GM23338 (cell line): ENCODE results near the gene PDK4. TPM values are rescaled to one million over a fixed set of nuclear protein-coding genes. Genes with fewer than 3 reads are reported as not detected.

Experiments used
- CREB1 ChIP-seq: fragments of 250-450 bp; sonication (Bioruptor Pico); IDR thresholded peaks from 2 replicates; pipeline ENCODE4 v1.5.0; 2020; ENCODE audit warnings: low read depth, mild to moderate bottlenecking, moderate library complexity
- CTCF ChIP-seq, 2 experiments: fragments of 200-600 bp in 1 of 2; sonication (generic) in 1 of 2; conservative IDR thresholded peaks; 2 replicates each; pipeline versions ENCODE4 v1.5.1 to v1.6.1; 2016 to 2017; ENCODE audit warnings: antibody characterized with exemption in 2 of 2, low read depth in 2 of 2, mild to moderate bottlenecking in 2 of 2, moderate library complexity in 1 of 2
- ETS1 ChIP-seq: IDR thresholded peaks from 2 replicates; pipeline ENCODE4 v1.6.1; 2016; ENCODE audit warnings: antibody characterized with exemption
- EZH2 ChIP-seq: fragments of 200-600 bp; sonication (generic); IDR thresholded peaks from one replicate; pipeline ENCODE4 v1.8.0; 2017; ENCODE audit warnings: antibody characterized with exemption, mild to moderate bottlenecking, low read depth; ENCODE audit not compliant: unreplicated experiment
- EZH2phosphoT487 ChIP-seq: fragments of 200-600 bp; sonication (generic); IDR thresholded peaks from one replicate; pipeline ENCODE4 v1.8.1; 2018; ENCODE audit warnings: antibody characterized with exemption; ENCODE audit not compliant: unreplicated experiment
- JUNB ChIP-seq: IDR thresholded peaks from one replicate; pipeline ENCODE4 v1.6.1; 2016; ENCODE audit warnings: antibody characterized with exemption; ENCODE audit not compliant: unreplicated experiment
- NANOG ChIP-seq: IDR thresholded peaks from 2 replicates; pipeline ENCODE4 v1.6.1; 2016; ENCODE audit warnings: antibody characterized with exemption, borderline replicate concordance
- POLR2AphosphoS5 ChIP-seq: IDR thresholded peaks from 2 replicates; pipeline ENCODE4 v1.6.1; 2016; ENCODE audit warnings: antibody characterized with exemption, low read depth
- STAT1 ChIP-seq: IDR thresholded peaks from one replicate; pipeline ENCODE4 v1.6.1; 2016; ENCODE audit warnings: antibody characterized with exemption; ENCODE audit not compliant: unreplicated experiment
- ZNF114 ChIP-seq: fragments of 250-450 bp; sonication (Bioruptor Pico); IDR thresholded peaks from 2 replicates; pipeline ENCODE4 v1.5.0; 2020; ENCODE audit warnings: mild to moderate bottlenecking, moderate library complexity
- ZNF331 ChIP-seq: fragments of 250-450 bp; sonication (Bioruptor Pico); IDR thresholded peaks from 2 replicates; pipeline ENCODE4 v1.5.0; 2020; ENCODE audit warnings: low read depth, mild to moderate bottlenecking, moderate library complexity
- polyA plus RNA-seq: library from polyadenylated mRNA; unstranded; fragments of >200 nt; fragmentation: Nextera tagmentation; extraction: Ambion mirVana; gene quantifications from 2 replicates; pipeline ENCODE4 v1.2.1, GENCODE V29; 2016
- total RNA-seq: library from RNA; depleted of rRNA; stranded (reverse); fragments of >200 nt; shearing (Covaris generic); gene quantifications from 2 replicates; pipeline ENCODE4 v1.2.3, GENCODE V29; 2014
- TF ChIP-seq, protein P1 (sequence below): fragments of 250-450 bp; sonication (Bioruptor Pico); IDR thresholded peaks from 2 replicates; pipeline ENCODE4 v1.5.0; 2020; ENCODE audit warnings: mild to moderate bottlenecking, moderate library complexity

PDK4 gene
- total and polyA plus RNA-seq, 2 experiments from 2014 or later = 0.32 TPM; not detected in 1

DNA sequence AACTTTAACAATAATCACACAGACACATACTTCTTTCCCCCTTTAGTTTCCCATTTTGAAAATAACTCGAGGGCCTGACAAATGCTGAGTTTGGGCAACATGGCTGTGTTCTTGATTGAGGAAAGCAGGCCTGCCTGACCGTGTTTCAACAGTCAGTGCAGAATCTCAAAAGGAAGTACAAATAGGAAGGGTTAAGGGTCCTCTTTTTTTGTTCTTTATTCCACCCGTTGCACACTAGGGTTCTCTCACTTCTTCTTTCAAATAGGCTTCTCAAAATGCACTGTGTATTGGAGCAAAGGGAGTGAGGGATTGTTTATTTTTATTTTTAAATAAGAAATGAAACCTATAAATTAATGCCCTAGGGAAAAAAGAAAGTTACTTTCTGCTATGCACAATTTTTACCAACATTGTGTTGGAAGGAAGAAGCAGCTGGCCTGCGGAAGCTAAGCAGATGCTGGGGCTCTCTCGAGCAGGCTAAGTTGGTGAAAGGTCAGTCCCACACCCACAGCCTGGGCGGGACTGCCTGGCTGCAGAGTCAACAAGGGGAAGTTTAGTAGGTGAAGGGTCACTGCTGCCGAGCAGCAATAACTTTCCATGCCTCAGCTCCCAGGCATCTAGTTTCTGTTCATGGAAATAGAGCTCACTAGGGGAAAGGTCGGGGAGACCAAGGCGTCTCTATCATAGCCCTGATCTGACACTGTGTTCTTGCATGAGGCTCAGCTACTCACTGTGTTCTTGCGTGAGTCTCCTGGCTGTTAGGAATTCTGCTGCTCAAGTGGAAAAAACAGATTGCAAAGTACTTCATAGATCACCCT is 12.2 kb upstream of the PDK4 start (continued):
- TF ChIP-seq, protein P1, sequence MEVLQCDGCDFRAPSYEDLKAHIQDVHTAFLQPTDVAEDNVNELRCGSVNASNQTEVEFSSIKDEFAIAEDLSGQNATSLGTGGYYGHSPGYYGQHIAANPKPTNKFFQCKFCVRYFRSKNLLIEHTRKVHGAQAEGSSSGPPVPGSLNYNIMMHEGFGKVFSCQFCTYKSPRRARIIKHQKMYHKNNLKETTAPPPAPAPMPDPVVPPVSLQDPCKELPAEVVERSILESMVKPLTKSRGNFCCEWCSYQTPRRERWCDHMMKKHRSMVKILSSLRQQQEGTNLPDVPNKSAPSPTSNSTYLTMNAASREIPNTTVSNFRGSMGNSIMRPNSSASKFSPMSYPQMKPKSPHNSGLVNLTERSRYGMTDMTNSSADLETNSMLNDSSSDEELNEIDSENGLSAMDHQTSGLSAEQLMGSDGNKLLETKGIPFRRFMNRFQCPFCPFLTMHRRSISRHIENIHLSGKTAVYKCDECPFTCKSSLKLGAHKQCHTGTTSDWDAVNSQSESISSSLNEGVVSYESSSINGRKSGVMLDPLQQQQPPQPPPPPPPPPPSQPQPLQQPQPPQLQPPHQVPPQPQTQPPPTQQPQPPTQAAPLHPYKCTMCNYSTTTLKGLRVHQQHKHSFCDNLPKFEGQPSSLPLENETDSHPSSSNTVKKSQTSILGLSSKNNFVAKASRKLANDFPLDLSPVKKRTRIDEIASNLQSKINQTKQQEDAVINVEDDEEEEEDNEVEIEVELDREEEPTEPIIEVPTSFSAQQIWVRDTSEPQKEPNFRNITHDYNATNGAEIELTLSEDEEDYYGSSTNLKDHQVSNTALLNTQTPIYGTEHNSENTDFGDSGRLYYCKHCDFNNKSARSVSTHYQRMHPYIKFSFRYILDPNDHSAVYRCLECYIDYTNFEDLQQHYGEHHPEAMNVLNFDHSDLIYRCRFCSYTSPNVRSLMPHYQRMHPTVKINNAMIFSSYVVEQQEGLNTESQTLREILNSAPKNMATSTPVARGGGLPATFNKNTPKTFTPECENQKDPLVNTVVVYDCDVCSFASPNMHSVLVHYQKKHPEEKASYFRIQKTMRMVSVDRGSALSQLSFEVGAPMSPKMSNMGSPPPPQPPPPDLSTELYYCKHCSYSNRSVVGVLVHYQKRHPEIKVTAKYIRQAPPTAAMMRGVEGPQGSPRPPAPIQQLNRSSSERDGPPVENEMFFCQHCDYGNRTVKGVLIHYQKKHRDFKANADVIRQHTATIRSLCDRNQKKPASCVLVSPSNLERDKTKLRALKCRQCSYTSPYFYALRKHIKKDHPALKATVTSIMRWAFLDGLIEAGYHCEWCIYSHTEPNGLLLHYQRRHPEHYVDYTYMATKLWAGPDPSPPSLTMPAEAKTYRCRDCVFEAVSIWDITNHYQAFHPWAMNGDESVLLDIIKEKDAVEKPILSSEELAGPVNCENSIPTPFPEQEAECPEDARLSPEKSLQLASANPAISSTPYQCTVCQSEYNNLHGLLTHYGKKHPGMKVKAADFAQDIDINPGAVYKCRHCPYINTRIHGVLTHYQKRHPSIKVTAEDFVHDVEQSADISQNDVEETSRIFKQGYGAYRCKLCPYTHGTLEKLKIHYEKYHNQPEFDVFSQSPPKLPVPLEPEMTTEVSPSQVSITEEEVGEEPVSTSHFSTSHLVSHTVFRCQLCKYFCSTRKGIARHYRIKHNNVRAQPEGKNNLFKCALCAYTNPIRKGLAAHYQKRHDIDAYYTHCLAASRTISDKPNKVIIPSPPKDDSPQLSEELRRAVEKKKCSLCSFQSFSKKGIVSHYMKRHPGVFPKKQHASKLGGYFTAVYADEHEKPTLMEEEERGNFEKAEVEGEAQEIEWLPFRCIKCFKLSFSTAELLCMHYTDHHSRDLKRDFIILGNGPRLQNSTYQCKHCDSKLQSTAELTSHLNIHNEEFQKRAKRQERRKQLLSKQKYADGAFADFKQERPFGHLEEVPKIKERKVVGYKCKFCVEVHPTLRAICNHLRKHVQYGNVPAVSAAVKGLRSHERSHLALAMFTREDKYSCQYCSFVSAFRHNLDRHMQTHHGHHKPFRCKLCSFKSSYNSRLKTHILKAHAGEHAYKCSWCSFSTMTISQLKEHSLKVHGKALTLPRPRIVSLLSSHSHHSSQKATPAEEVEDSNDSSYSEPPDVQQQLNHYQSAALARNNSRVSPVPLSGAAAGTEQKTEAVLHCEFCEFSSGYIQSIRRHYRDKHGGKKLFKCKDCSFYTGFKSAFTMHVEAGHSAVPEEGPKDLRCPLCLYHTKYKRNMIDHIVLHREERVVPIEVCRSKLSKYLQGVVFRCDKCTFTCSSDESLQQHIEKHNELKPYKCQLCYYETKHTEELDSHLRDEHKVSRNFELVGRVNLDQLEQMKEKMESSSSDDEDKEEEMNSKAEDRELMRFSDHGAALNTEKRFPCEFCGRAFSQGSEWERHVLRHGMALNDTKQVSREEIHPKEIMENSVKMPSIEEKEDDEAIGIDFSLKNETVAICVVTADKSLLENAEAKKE (CRISPR knock-in tag) = no peak
- TF ChIP-seq ZNF114 (CRISPR knock-in tag) (no peak), EZH2 (no peak), CREB1 (no peak), ZNF331 (CRISPR knock-in tag) (no peak), CTCF (conservative IDR thresholded peaks at IDR 0.05; ENCODE audit: low read depth in 2 of 2) (no peak), STAT1 (no peak), NANOG (no peak), ETS1 (no peak), JUNB (no peak), POLR2AphosphoS5 (no peak), EZH2phosphoT487 (no peak)
